NB4 (cell line): Measurements from ENCODE around the gene MAML2.

ENCODE experiments used
- POLR2A ChIP-seq: IDR thresholded peaks from 2 replicates; pipeline ENCODE4 v1.6.1; 2011; ENCODE audit warnings: mild to moderate bottlenecking; ENCODE audit not compliant: insufficient read length; ENCODE audit errors: extremely low read depth
- TF ChIP-seq, protein P1 (sequence below): IDR thresholded peaks from one replicate; pipeline ENCODE4 v1.5.1; 2012; ENCODE audit warnings: low read depth, low read length
- TF ChIP-seq, protein P2 (sequence below): IDR thresholded peaks from 2 replicates; pipeline ENCODE4 v1.6.1; 2011; ENCODE audit warnings: low read depth, low read length

DNA sequence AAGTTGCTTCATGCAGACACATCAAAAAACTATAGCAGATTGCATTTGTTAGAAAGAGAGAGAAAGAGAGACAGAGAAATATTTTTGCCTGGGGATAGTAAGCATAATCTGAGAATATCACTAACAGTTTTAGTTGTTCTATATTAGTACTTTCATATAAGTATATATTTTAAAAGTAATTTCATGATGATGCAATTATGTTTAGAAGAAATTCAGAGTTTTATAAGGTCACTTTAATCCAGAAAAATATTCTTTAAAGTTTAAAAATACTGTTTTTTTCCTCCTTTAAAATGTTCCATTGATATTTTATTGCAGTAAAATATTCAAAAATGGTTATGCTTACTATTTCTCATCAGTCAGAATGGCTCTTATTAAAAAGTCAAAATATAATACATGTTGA is 332.3 kb downstream of the MAML2 start:
- no peak for TF ChIP-seq POLR2A
- TF ChIP-seq, protein P1, sequence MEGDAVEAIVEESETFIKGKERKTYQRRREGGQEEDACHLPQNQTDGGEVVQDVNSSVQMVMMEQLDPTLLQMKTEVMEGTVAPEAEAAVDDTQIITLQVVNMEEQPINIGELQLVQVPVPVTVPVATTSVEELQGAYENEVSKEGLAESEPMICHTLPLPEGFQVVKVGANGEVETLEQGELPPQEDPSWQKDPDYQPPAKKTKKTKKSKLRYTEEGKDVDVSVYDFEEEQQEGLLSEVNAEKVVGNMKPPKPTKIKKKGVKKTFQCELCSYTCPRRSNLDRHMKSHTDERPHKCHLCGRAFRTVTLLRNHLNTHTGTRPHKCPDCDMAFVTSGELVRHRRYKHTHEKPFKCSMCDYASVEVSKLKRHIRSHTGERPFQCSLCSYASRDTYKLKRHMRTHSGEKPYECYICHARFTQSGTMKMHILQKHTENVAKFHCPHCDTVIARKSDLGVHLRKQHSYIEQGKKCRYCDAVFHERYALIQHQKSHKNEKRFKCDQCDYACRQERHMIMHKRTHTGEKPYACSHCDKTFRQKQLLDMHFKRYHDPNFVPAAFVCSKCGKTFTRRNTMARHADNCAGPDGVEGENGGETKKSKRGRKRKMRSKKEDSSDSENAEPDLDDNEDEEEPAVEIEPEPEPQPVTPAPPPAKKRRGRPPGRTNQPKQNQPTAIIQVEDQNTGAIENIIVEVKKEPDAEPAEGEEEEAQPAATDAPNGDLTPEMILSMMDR, result no peak
- TF ChIP-seq, protein P2, sequence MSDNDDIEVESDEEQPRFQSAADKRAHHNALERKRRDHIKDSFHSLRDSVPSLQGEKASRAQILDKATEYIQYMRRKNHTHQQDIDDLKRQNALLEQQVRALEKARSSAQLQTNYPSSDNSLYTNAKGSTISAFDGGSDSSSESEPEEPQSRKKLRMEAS, result no peak
